ENCODE measurements around the gene PHLPP1. TPM values are rescaled to one million over a fixed set of nuclear protein-coding genes. Genes with fewer than 3 reads are reported as not detected.
A peak's percentile ranks its signal among the peaks of the same experiment; 100 is the strongest.

PHLPP1 gene
- 1 to 10 TPM; 8.0 to 8.7 TPM for total RNA-seq

- Mint-ChIP-seq H3K4me1 (ENCODE audit: low read depth) (peaks cover 34% of the 10 kb centered on the region), H3K27me3 (peaks cover 2% of the 10 kb centered on the region), H3K27ac (peak within 1 kb of the TSS; percentile 66), H3K9me3 (no peaks in the 10 kb centered on the region), H3K4me3 (peak within 1 kb of the TSS; percentile 78), H3K36me3 (no peaks in the 10 kb centered on the region)
- DNase-seq: no peak
- intact Hi-C loops (cut with micrococcal nuclease): loop anchor here (1.0 to 5.0 kb wide), 10 partner anchors 69 to 707 kb away; partner anchors contain the start of genes BCL2, PIGN, RELCH and TNFRSF11A
- CTCF ChIA-PET: interaction anchor here (0.6 to 2.5 kb wide), 20 partner anchors 31 to 301 kb away, joined by 3 to 65 read pairs (median 5); no protein-coding TSS in a partner anchor
- POLR2A ChIA-PET: interaction anchor here (0.7 to 1.3 kb wide), 3 partner anchors 128 to 267 kb away, joined by 3 to 6 read pairs (median 4); no protein-coding TSS in a partner anchor
These were observed at the start of gene PHLPP1 for GRCh38 chr18:62715436-62715758. Gene PHLPP1 (plus strand): TSS chr18:62715541. CDS start chr18:62715684, 143 bp downstream.

- ChIA-PET POLR2A (no interaction called here), CTCF (no interaction called here)
- intact Hi-C loops (cut with micrococcal nuclease): no loop called here
- Mint-ChIP-seq H3K27me3 (no peaks in the 10 kb centered on the region), H3K27ac (no peak overlapping the region), H3K4me3 (no peak overlapping the region), H3K4me1 (ENCODE audit: low read depth) (peaks cover 7% of the 10 kb centered on the region), H3K36me3 (no peaks in the 10 kb centered on the region), H3K9me3 (peaks cover 6% of the 10 kb centered on the region)
- DNase-seq: no peak
These were observed 46.1 kb upstream of the PHLPP1 start for GRCh38 chr18:62669225-62669624.

- DNase-seq: no peak
- ChIA-PET POLR2A (no interaction called here), CTCF (interaction anchor here (0.6 kb wide), 1 partner anchor 61 kb away, joined by 3 read pairs; no protein-coding TSS in a partner anchor)
- no peak overlapping the region for H3K4me3 Mint-ChIP-seq
- H3K36me3 Mint-ChIP-seq: no peaks in the 10 kb centered on the region
- H3K9me3 Mint-ChIP-seq: peaks cover 10% of the 10 kb centered on the region
- peaks cover 7% of the 10 kb centered on the region for H3K4me1 Mint-ChIP-seq (ENCODE audit: low read depth)
- intact Hi-C loops (cut with micrococcal nuclease): no loop called here
- H3K27me3 Mint-ChIP-seq: no peaks in the 10 kb centered on the region
- H3K27ac Mint-ChIP-seq: no peak overlapping the region
These were observed 44.8 kb upstream of the PHLPP1 start for GRCh38 chr18:62670573-62670972.

- Mint-ChIP-seq H3K9me3 (peaks cover 11% of the 10 kb centered on the region), H3K4me1 (ENCODE audit: low read depth) (peaks cover 7% of the 10 kb centered on the region), H3K27ac (no peak overlapping the region), H3K27me3 (peaks cover 5% of the 10 kb centered on the region), H3K4me3 (no peak overlapping the region), H3K36me3 (no peaks in the 10 kb centered on the region)
- no peak for DNase-seq
- ChIA-PET POLR2A (no interaction called here), CTCF (no interaction called here)
- intact Hi-C loops (cut with micrococcal nuclease): no loop called here
These were observed 42.7 kb upstream of the PHLPP1 start for GRCh38 chr18:62672600-62672999.

GRCh38 chr18:62678847-62679485 is 36.4 kb upstream of the PHLPP1 start:
- Mint-ChIP-seq H3K9me3 (peaks cover 5% of the 10 kb centered on the region), H3K27ac (no peak overlapping the region), H3K4me1 (ENCODE audit: low read depth) (no peaks in the 10 kb centered on the region), H3K36me3 (no peaks in the 10 kb centered on the region), H3K4me3 (no peak overlapping the region), H3K27me3 (peaks cover 5% of the 10 kb centered on the region)
- ChIA-PET POLR2A (no interaction called here), CTCF (no interaction called here)
- intact Hi-C loops (cut with micrococcal nuclease): no loop called here
- no peak for DNase-seq

- CTCF ChIA-PET: no interaction called here
- no peak overlapping the region for H3K4me3 Mint-ChIP-seq
These were observed 33.0 kb upstream of the PHLPP1 start for GRCh38 chr18:62682371-62682770.

GRCh38 chr18:62683935-62684334 is 31.4 kb upstream of the PHLPP1 start:
- H3K4me1 Mint-ChIP-seq (ENCODE audit: low read depth): no peaks in the 10 kb centered on the region
- H3K27ac Mint-ChIP-seq: no peak overlapping the region
- H3K4me3 Mint-ChIP-seq: no peak overlapping the region
- H3K27me3 Mint-ChIP-seq: peaks cover 1% of the 10 kb centered on the region
- ChIA-PET CTCF (no interaction called here), POLR2A (no interaction called here)
- peaks cover 7% of the 10 kb centered on the region for H3K36me3 Mint-ChIP-seq
- intact Hi-C loops (cut with micrococcal nuclease): no loop called here
- DNase-seq: no peak
- peaks cover 13% of the 10 kb centered on the region for H3K9me3 Mint-ChIP-seq

More at GRCh38 chr18:62682371-62682770, 33.0 kb upstream of the PHLPP1 start:
- no peak for DNase-seq
- Mint-ChIP-seq H3K9me3 (peaks cover 3% of the 10 kb centered on the region), H3K27ac (no peak overlapping the region), H3K36me3 (no peaks in the 10 kb centered on the region), H3K4me1 (ENCODE audit: low read depth) (no peaks in the 10 kb centered on the region), H3K27me3 (peaks cover 1% of the 10 kb centered on the region)
- POLR2A ChIA-PET: no interaction called here
- intact Hi-C loops (cut with micrococcal nuclease): no loop called here

GRCh38 chr18:62688743-62689317 is 26.5 kb upstream of the PHLPP1 start:
- H3K27me3 Mint-ChIP-seq: peaks cover 6% of the 10 kb centered on the region
- H3K9me3 Mint-ChIP-seq: peaks cover 32% of the 10 kb centered on the region
- no peaks in the 10 kb centered on the region for H3K4me1 Mint-ChIP-seq (ENCODE audit: low read depth)
- DNase-seq: no peak
- peaks cover 16% of the 10 kb centered on the region for H3K36me3 Mint-ChIP-seq
- intact Hi-C loops (cut with micrococcal nuclease): no loop called here
- H3K27ac Mint-ChIP-seq: no peak overlapping the region
- H3K4me3 Mint-ChIP-seq: no peak overlapping the region
- CTCF ChIA-PET: no interaction called here
- POLR2A ChIA-PET: no interaction called here

- H3K9me3 Mint-ChIP-seq: peaks cover 32% of the 10 kb centered on the region
- DNase-seq: no peak
- ChIA-PET POLR2A (no interaction called here), CTCF (interaction anchor here (1.2 kb wide), 1 partner anchor 30 kb away, joined by 3 read pairs; no protein-coding TSS in a partner anchor)
- intact Hi-C loops (cut with micrococcal nuclease): no loop called here
- H3K27ac Mint-ChIP-seq: no peak overlapping the region
- peaks cover 8% of the 10 kb centered on the region for H3K27me3 Mint-ChIP-seq
- peaks cover 16% of the 10 kb centered on the region for H3K36me3 Mint-ChIP-seq
- no peak overlapping the region for H3K4me3 Mint-ChIP-seq
- no peaks in the 10 kb centered on the region for H3K4me1 Mint-ChIP-seq (ENCODE audit: low read depth)
These were observed 25.0 kb upstream of the PHLPP1 start for GRCh38 chr18:62690236-62690815.

- no peak for DNase-seq
- Mint-ChIP-seq H3K4me1 (ENCODE audit: low read depth) (no peaks in the 10 kb centered on the region), H3K36me3 (peaks cover 10% of the 10 kb centered on the region), H3K27me3 (peaks cover 8% of the 10 kb centered on the region), H3K27ac (no peak overlapping the region), H3K9me3 (peaks cover 23% of the 10 kb centered on the region), H3K4me3 (no peak overlapping the region)
- intact Hi-C loops (cut with micrococcal nuclease): no loop called here
- ChIA-PET POLR2A (no interaction called here), CTCF (interaction anchor here (1.5 kb wide), 1 partner anchor 289 kb away, joined by 4 read pairs; no protein-coding TSS in a partner anchor)
These were observed 21.7 kb upstream of the PHLPP1 start for GRCh38 chr18:62693659-62694058.

GRCh38 chr18:62697636-62698035 is 17.7 kb upstream of the PHLPP1 start:
- H3K36me3 Mint-ChIP-seq: no peaks in the 10 kb centered on the region
- peaks cover 3% of the 10 kb centered on the region for H3K27me3 Mint-ChIP-seq
- CTCF ChIA-PET: interaction anchor here (0.8 kb wide), 1 partner anchor 111 kb away, joined by 3 read pairs; no protein-coding TSS in a partner anchor
- no peaks in the 10 kb centered on the region for H3K9me3 Mint-ChIP-seq
- H3K4me3 Mint-ChIP-seq: no peak overlapping the region
- intact Hi-C loops (cut with micrococcal nuclease): no loop called here
- DNase-seq: no peak
- POLR2A ChIA-PET: no interaction called here
- no peak overlapping the region for H3K27ac Mint-ChIP-seq
- no peaks in the 10 kb centered on the region for H3K4me1 Mint-ChIP-seq (ENCODE audit: low read depth)

- H3K36me3 Mint-ChIP-seq: no peaks in the 10 kb centered on the region
- no peak overlapping the region for H3K27ac Mint-ChIP-seq
- no peak for DNase-seq
- H3K27me3 Mint-ChIP-seq: peaks cover 7% of the 10 kb centered on the region
- intact Hi-C loops (cut with micrococcal nuclease): no loop called here
- CTCF ChIA-PET: no interaction called here
- H3K4me1 Mint-ChIP-seq (ENCODE audit: low read depth): no peaks in the 10 kb centered on the region
- POLR2A ChIA-PET: no interaction called here
- H3K9me3 Mint-ChIP-seq: no peaks in the 10 kb centered on the region
- H3K4me3 Mint-ChIP-seq: no peak overlapping the region
These were observed 13.1 kb upstream of the PHLPP1 start for GRCh38 chr18:62702259-62702658.
